Measurements from ENCODE around the gene PRR20B.
"Not testable (repeated sequence)": the region's sequence is repeated elsewhere in the genome, so short reads cannot be mapped to it uniquely, and the experiment has no call there.

PRR20B gene

DNA sequence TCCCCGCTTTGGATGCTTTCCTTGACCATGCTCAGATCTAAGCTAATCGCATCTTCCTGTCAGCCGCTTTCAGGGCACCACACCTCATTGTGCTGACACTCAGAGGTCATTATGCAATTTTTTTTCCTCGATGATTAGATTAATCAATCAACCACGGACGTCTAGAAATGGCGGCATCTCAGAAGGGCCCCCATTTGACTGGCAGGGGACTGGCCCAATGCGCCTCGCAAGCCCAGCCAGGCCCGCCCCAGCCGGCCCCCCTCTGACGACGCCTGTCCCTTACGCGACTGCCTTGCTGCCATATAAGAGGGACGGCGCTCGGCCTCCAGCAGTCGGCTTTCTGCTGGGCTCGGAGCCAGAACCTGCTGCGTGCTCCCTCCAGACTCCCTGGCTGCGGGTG is at the start of gene PRR20B:
Gene PRR20B (plus strand): TSS at position 301 of the 400 bp plus-strand sequence. CDS start 387 bp downstream, outside the sequence.
- not testable (repeated sequence) for DNase-seq

DNA sequence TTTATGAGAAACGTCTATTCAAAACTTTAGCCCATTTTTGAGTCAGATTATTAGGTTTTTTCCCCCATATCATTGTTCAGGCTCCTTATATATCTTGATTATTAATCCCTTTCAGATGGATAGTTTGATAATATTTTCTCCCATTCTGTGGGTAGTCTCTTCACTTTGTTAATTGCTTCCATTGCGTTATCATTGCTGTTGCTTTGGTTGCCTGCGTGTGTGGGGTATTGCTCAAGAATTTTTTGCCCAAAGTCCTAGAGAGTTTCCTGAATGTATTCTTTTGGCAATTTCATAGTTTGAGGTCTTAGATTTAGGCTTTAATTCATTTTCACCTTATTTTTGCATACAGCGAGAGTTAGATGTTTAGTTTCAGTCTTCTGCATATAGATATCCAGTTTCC is 32.3 kb upstream of the PRR20B start:
- DNase-seq = no peak

DNA sequence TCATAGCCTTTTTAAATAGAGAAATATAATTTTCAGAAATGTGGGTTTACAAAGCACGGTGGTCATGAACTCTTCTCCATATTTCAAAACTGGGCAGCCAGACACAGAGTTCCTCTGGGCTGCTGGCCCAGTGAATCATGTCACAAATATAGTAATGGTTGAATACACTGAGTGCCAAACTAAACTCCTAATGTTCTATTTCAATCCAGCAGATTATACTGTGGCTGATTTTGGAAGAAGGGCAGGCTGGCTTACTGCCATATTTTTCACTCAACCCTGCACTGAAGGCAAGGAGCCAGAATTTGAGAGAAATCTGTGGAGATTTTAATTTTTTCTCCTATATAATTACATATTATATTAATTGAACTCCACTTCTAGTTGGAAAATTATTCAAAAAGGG is 23.6 kb upstream of the PRR20B start:
- no peak for DNase-seq

- no peak for DNase-seq
These were observed 18.4 kb upstream of the PRR20B start for GRCh38 chr13:57128909-57129308.

DNA sequence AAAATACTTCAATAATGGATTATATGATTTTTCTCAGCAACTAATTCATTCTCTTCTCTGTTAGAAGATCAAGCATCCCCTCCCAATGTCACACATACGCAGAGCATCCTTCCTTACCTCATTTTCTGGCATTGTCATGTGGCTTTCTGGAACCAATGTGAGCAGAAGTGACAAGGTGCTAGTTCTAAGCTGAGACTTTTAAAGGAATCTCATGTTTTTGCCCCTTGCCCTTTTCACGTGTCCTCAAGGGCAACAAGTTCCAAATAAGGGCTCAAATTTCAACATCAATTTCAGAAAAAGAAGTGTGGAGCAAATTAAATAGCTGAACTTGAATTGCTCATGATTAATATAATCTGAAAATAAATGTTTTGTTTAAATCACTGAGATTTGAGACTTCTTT is 11.2 kb upstream of the PRR20B start:
- no peak for DNase-seq

GRCh38 chr13:57137585-57137984 is 9.7 kb upstream of the PRR20B start:
- DNase-seq = no peak

DNA sequence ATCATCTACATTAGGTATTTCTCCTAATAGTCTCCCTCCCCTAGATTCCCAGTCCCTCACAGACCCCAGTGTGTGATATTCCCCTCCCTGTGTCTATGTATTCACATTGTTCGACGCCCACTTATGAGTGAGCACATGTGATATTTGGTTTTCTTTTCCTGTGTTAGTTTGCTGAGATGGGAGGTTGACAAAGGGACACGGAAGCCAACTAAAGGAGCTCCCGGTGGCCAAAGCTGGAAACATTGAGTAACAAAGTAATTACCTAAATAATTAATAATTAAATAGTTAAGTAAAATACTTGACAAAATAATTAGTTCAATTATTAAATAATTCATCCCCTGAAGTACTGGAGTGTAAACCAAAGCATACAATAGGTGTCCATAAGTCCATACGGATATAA is 8.3 kb upstream of the PRR20B start:
- no peak for DNase-seq

GRCh38 chr13:57139781-57140180 is 7.5 kb upstream of the PRR20B start:
- not testable (repeated sequence) for DNase-seq

DNA sequence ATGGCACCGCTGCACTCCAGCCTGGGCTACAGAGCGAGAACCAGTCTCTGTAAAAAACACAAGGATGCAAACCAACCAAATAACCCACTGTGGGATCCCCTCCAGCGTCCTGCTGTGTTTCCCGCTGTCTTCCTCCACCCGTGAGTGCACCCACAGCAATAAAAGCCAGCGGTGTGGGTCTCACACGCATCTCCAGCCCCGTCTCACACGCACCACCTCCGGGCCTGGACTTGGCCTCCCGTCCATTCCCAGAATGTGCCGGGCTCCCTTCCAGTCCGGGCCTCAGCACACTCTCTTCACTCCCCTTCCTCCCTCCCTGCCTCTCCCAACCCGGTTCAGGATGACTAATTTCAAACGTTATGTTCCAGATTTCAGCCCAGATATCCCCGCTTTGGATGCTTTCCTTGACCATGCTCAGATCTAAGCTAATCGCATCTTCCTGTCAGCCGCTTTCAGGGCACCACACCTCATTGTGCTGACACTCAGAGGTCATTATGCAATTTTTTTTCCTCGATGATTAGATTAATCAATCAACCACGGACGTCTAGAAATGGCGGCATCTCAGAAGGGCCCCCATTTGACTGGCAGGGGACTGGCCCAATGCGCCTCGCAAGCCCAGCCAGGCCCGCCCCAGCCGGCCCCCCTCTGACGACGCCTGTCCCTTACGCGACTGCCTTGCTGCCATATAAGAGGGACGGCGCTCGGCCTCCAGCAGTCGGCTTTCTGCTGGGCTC is 6.9 kb upstream of the PRR20B start, which contains the start of gene PRR20A:
Gene PRR20A (plus strand): TSS at position 684 of the 734 bp plus-strand sequence. CDS start 387 bp downstream, outside the sequence.
- not testable (repeated sequence) for DNase-seq

DNA sequence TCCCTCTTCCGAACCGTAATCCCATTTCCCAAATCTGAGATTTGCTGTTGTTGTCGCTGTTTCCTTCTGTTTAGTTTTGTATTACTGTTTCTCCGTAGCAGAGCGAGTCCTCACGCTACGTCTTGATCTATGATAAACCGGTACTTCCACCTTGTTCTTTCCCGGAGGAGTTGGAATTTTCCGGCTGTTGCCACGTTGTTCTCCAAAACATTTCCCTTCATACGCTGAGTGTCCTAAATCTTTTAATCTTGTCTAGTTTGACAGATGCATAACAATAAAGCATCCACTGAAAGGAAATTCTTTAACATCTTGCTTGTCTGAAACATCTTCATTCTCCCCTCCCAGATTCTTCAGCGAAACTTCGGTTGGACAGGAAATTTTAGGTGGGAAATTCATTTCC is 818 bp downstream of the PRR20B start:
- not testable (repeated sequence) for DNase-seq

DNA sequence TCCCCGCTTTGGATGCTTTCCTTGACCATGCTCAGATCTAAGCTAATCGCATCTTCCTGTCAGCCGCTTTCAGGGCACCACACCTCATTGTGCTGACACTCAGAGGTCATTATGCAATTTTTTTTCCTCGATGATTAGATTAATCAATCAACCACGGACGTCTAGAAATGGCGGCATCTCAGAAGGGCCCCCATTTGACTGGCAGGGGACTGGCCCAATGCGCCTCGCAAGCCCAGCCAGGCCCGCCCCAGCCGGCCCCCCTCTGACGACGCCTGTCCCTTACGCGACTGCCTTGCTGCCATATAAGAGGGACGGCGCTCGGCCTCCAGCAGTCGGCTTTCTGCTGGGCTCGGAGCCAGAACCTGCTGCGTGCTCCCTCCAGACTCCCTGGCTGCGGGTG is 6.5 kb downstream of the PRR20B start, which contains the start of gene PRR20C:
Gene PRR20C (plus strand): TSS at position 301 of the 400 bp plus-strand sequence. CDS start 387 bp downstream, outside the sequence.
- DNase-seq = not testable (repeated sequence)

- not testable (repeated sequence) for DNase-seq
These were observed 13.0 kb downstream of the PRR20B start, which contains the start of gene PRR20D for GRCh38 chr13:57160332-57160731. Gene PRR20D, plus strand, starts transcription at chr13:57160632. Its CDS starts 387 bp downstream, at chr13:57161019.

DNA sequence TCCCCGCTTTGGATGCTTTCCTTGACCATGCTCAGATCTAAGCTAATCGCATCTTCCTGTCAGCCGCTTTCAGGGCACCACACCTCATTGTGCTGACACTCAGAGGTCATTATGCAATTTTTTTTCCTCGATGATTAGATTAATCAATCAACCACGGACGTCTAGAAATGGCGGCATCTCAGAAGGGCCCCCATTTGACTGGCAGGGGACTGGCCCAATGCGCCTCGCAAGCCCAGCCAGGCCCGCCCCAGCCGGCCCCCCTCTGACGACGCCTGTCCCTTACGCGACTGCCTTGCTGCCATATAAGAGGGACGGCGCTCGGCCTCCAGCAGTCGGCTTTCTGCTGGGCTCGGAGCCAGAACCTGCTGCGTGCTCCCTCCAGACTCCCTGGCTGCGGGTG is 19.6 kb downstream of the PRR20B start, which contains the start of gene PRR20E:
Gene PRR20E (plus strand): TSS at position 301 of the 400 bp plus-strand sequence. CDS start 387 bp downstream, outside the sequence.
- DNase-seq = not testable (repeated sequence)

- DNase-seq = no peak
These were observed 44.4 kb downstream of the PRR20B start for GRCh38 chr13:57191667-57192066.
